GM19438 (cell line): Measurements from ENCODE around the gene BAIAP2.

Experiments used
- ATAC-seq: cut with Tn5 transposase; IDR thresholded peaks from one replicate; pipeline ENCODE4 v1.9.1; 2021; ENCODE audit warnings: low read depth; ENCODE audit not compliant: unreplicated experiment

Gene BAIAP2

DNA sequence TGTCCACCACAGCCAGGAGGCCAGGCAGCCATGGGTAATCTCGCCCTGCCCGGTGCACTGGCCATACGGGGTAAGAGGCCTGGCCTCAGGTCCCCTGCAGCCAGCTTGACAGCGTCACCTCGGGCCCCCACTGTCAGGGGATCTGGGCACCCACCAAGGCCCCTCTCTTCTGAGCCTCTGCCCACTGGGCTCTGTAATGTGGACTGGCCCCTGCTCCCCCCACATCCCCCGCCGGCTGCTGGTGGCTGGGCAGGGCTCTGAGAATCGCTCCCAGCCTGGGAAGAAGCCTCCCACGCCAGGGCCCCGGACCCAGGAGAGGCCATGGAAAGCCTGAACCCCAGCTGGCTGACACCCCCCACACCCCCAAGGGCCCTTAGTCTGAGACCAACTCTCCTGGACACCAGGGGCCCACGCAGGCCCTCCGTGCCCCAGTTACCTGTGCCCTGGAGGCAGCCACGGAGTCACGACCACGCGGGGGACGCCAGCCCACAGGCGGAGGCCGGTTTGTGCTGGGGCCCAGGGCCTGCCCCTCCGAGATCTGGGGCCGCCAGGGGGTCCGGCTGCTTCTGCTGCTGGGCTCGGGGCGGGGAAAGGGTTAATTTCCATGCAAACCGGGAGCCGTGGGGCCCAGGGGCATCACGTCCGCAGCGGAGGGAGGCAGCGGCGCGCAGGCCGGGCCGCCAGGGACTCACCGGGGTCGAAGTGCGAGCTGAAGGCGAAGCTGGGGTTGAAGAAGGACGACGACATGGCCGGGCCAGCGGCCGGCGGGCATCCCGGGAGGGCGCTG is 130.5 kb downstream of the BAIAP2 start, which contains the start of gene PVALEF:
PVALEF (plus strand) TSS at position 262 of the 787 bp plus-strand sequence. CDS start 15,720 bp downstream, outside the sequence.
- ATAC-seq: no peak

GRCh38 chr17:81166033-81166492 is 131.1 kb downstream of the BAIAP2 start, which contains the start of gene AATK:
AATK (minus strand) TSS chr17:81166221; CDS start chr17:81165992, 229 bp downstream.
- no peak for ATAC-seq
